H1 (cell line): ENCODE data around the gene KCP. TPM values are rescaled to one million over a fixed set of nuclear protein-coding genes. Genes with fewer than 3 reads are reported as not detected.

Experiments
- RNF2 ChIP-seq: fragments of 200-900, 300-1000 bp; sonication (generic); IDR thresholded peaks from 2 replicates; pipeline ENCODE4 v1.7.1; 2016; ENCODE audit warnings: borderline replicate concordance, low read depth, mild to moderate bottlenecking, antibody characterized with exemption, low read length; ENCODE audit not compliant: poor library complexity, severe bottlenecking; ENCODE audit errors: missing control alignments
- TEAD4 ChIP-seq: IDR thresholded peaks from 2 replicates; pipeline ENCODE4 v1.6.1; 2012; ENCODE audit warnings: low read depth, low read length, inconsistent platforms, mixed read lengths
- polyA plus RNA-seq, 7 experiments: library from polyadenylated mRNA; depleted of rRNA in 3 of 7; stranded (reverse) in 5 of 7; unstranded in 2 of 7; fragments of >200 nt in 5 of 7; fragments of 200-250 nt in 2 of 7; gene quantifications; 1 replicate in 5 of 7; 2 replicates in 1 of 7; 4 replicates in 1 of 7; pipeline versions ENCODE4 v1.2.1 to v1.2.3, GENCODE V29; 2011 to 2013; ENCODE audit warnings: missing spikeins in 2 of 7, mixed read lengths in 2 of 7
- total RNA-seq: library from RNA; stranded (reverse); fragmentation: NEBNext Ultra II Directional; extraction: Animal tissue kit (Norgen Biotek cat#: 25700); gene quantifications from 2 replicates; pipeline ENCODE4 v1.2.1, GENCODE V29; 2021

The KCP gene
- total and polyA plus RNA-seq, 2 of the 8 experiments (the other 6 are each of a cell fraction or from before 2014, with no cell fraction given): 1.3 to 2.0 TPM

GRCh38 chr7:128871050-128871449, 39.5 kb downstream of the KCP start (continued):
- no peak for TF ChIP-seq RNF2
- TF ChIP-seq TEAD4: no peak
